Keratinocyte (primary cell): Measurements from ENCODE around the gene UXS1.

Source experiments
- EZH2 ChIP-seq: IDR thresholded peaks from one replicate; pipeline ENCODE4 v1.6.1; 2012; ENCODE audit warnings: inconsistent platforms, mild to moderate bottlenecking, low read length, moderate library complexity
- TF ChIP-seq, protein P1 (sequence below), 3 experiments: IDR thresholded peaks in 1 of 3; conservative IDR thresholded peaks in 1 of 3; optimal IDR thresholded peaks in 1 of 3; 2 replicates in 2 of 3; 3 replicates in 1 of 3; pipeline versions ENCODE3 to v1.5.1; 2011; ENCODE audit warnings: low read length in 3 of 3, mild to moderate bottlenecking in 3 of 3, moderate library complexity in 2 of 3, control low read depth in 1 of 3, inconsistent platforms in 1 of 3; ENCODE audit not compliant: insufficient read depth in 2 of 3; ENCODE audit errors: extremely low read depth in 1 of 3

DNA sequence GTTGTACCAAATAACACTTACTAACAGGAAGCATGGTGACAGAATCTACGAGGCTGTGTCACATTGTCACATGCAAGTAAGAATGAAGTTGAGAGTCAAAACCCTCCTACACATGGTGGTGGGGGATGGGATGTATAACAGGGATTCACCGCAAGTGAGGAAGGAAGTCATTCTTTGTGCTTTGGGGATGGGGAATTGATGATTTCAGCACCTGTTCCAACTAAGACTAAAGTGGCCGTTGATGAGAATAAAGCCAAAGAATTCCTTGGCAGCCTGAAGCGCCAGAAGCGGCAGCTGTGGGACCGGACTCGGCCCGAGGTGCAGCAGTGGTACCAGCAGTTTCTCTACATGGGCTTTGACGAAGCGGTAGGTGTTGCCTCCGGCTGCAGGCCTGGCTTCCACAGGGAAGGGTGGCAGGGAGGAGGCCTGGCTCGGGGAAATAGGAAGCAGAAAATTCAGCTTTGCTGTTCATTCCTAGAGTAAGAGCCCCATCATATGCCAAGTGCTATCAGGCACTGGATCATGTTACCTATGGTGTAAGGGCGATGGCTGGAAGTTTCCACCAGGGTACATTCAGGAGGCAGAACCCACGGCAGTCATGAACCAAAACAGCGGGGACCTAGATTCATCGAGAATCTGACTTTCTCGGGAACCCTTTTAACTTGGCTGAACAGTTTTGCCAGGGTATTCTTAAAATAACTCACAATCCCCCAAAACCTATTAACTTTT is 120.3 kb downstream of the UXS1 start:
- TF ChIP-seq, protein P1, sequence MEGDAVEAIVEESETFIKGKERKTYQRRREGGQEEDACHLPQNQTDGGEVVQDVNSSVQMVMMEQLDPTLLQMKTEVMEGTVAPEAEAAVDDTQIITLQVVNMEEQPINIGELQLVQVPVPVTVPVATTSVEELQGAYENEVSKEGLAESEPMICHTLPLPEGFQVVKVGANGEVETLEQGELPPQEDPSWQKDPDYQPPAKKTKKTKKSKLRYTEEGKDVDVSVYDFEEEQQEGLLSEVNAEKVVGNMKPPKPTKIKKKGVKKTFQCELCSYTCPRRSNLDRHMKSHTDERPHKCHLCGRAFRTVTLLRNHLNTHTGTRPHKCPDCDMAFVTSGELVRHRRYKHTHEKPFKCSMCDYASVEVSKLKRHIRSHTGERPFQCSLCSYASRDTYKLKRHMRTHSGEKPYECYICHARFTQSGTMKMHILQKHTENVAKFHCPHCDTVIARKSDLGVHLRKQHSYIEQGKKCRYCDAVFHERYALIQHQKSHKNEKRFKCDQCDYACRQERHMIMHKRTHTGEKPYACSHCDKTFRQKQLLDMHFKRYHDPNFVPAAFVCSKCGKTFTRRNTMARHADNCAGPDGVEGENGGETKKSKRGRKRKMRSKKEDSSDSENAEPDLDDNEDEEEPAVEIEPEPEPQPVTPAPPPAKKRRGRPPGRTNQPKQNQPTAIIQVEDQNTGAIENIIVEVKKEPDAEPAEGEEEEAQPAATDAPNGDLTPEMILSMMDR (optimal IDR thresholded peaks at IDR 0.05 in 1 of 3, IDR thresholded peaks at IDR 0.05 in 1 of 3, conservative IDR thresholded peaks at IDR 0.05 in 1 of 3; ENCODE audit: extremely low read depth in 1 of 3, insufficient read depth in 2 of 3, low read length in 3 of 3), result no peak
- TF ChIP-seq EZH2, result no peak
